Measurements from ENCODE around the gene TAF11L11.
"Not testable (repeated sequence)": the region's sequence is repeated elsewhere in the genome, so short reads cannot be mapped to it uniquely, and the experiment has no call there.

TAF11L11 gene

DNA sequence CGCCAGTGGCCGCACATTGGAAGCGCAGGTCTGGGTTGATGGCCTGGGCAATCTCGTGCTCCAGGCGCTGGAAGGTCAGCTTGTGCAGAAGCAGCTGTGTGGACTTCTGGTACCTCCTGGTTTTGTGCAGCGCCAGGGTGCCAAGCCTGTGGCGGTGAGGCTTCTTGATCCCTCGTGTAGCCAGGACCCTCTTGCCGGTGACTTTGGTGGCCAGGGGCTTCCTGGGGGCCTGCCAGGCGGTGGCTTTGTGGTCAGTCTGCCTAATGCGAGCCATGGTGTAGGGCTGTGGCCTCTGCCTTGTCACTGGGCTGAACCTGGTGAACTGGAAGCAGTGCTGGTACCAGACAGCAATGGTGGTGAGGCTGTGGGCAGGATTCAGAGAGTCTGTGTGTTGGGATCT is 21.7 kb downstream of the TAF11L11 start:
- no peaks in the 10 kb centered on the region for H3K79me2 ChIP-seq (ENCODE audit: control insufficient read depth, insufficient read depth, low read length, unreplicated experiment)
- no peak overlapping the region for H2AFZ ChIP-seq (ENCODE audit: low read length, unreplicated experiment)
- no peak overlapping the region for H3K27ac ChIP-seq (ENCODE audit: low read depth, low read length)
- no peak overlapping the region for H3K4me3 ChIP-seq (ENCODE audit: low read depth, low read length)
- no peaks in the 10 kb centered on the region for H3K36me3 ChIP-seq (ENCODE audit: insufficient read depth, low read length)
- H3K4me1 ChIP-seq (ENCODE audit: control insufficient read depth, insufficient read depth, low read length, unreplicated experiment) = no peaks in the 10 kb centered on the region
- no peaks in the 10 kb centered on the region for H3K27me3 ChIP-seq (ENCODE audit: insufficient read depth, low read length)

- not testable (repeated sequence) for H3K27ac ChIP-seq (ENCODE audit: low read depth, low read length); H3K79me2 ChIP-seq (ENCODE audit: control insufficient read depth, insufficient read depth, low read length, unreplicated experiment); H2AFZ ChIP-seq (ENCODE audit: low read length, unreplicated experiment); H3K4me3 ChIP-seq (ENCODE audit: low read depth, low read length); H3K36me3 ChIP-seq (ENCODE audit: insufficient read depth, low read length); H3K27me3 ChIP-seq (ENCODE audit: insufficient read depth, low read length); H3K4me1 ChIP-seq (ENCODE audit: control insufficient read depth, insufficient read depth, low read length, unreplicated experiment)
These were observed 27.8 kb downstream of the TAF11L11 start, which contains the start of gene TAF11L13 for GRCh38 chr5:17631788-17632187. Gene TAF11L13 (plus strand): TSS chr5:17632088.

DNA sequence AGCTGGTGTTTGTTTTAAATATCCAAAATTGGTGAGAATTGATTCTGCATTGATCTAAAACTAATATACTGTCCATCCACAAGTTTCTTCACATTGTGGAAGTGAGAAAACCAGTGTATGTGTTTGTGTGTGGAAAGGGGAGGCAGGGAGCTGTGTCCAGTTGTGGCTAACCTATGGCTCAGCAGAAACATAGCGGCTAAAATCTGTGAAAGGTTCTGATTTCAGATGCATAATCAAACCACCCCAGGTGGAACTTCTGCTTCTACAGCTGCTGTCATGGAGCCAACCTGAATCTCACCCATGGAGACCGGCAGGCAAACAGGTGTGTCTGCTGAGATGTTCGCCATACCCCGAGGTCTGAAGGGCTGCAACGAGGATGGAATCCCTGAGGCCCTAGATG is 30.2 kb downstream of the TAF11L11 start, which contains the start of gene TAF11L14:
Gene TAF11L14 (plus strand): TSS at position 301 of the 400 bp plus-strand sequence.
- Histone ChIP-seq H2AFZ (ENCODE audit: low read length, unreplicated experiment) (no peak within 1 kb of the TSS), H3K79me2 (ENCODE audit: control insufficient read depth, insufficient read depth, low read length, unreplicated experiment) (no peaks in the 10 kb centered on the region), H3K27me3 (ENCODE audit: insufficient read depth, low read length) (no peaks in the 10 kb centered on the region), H3K4me3 (ENCODE audit: low read depth, low read length) (no peak within 1 kb of the TSS), H3K36me3 (ENCODE audit: insufficient read depth, low read length) (no peaks in the 10 kb centered on the region), H3K4me1 (ENCODE audit: control insufficient read depth, insufficient read depth, low read length, unreplicated experiment) (no peaks in the 10 kb centered on the region), H3K27ac (ENCODE audit: low read depth, low read length) (no peak within 1 kb of the TSS)

- not testable (repeated sequence) for H3K4me3 ChIP-seq (ENCODE audit: low read depth, low read length); H3K27ac ChIP-seq (ENCODE audit: low read depth, low read length); H3K36me3 ChIP-seq (ENCODE audit: insufficient read depth, low read length); H3K79me2 ChIP-seq (ENCODE audit: control insufficient read depth, insufficient read depth, low read length, unreplicated experiment); H2AFZ ChIP-seq (ENCODE audit: low read length, unreplicated experiment); H3K4me1 ChIP-seq (ENCODE audit: control insufficient read depth, insufficient read depth, low read length, unreplicated experiment); H3K27me3 ChIP-seq (ENCODE audit: insufficient read depth, low read length)
These were observed 45.2 kb downstream of the TAF11L11 start for GRCh38 chr5:17649232-17649631.

DNA sequence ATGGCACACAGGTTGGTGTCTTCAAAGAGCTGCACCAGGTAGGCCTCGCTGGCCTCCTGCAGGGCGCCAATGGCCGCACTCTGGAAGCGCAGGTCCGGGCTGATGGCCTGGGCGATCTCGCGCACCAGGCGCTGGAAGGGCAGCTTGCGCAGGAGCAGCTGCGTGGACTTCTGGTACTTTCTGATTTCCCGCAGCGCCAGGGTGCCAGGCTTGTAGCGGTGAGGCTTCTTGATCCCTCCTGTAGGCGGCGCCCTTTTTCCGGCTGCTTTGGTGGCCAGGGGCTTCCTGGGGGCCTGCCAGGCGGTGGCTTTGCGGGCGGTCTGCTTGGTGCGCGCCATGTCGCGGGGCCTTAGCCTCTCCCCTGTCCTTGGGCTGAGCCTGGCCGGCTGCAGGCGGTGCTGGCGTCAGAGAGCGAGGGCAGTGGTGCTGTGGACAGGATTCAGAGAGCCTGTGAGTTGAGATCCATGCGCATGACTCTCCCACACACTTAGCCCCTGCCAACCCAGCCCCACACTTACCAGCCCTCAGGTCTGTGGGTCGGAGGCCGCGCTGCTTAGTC is 51.3 kb downstream of the TAF11L11 start:
- not testable (repeated sequence) for H3K27ac ChIP-seq (ENCODE audit: low read depth, low read length); H3K79me2 ChIP-seq (ENCODE audit: control insufficient read depth, insufficient read depth, low read length, unreplicated experiment); H3K36me3 ChIP-seq (ENCODE audit: insufficient read depth, low read length); H3K4me1 ChIP-seq (ENCODE audit: control insufficient read depth, insufficient read depth, low read length, unreplicated experiment); H3K4me3 ChIP-seq (ENCODE audit: low read depth, low read length); H2AFZ ChIP-seq (ENCODE audit: low read length, unreplicated experiment); H3K27me3 ChIP-seq (ENCODE audit: insufficient read depth, low read length)
